NCI-H2029 treated with DMSO at 0.1 percent for 48 hours (cell line): ENCODE results near the gene DTWD1.
"Not testable (repeated sequence)": the region's sequence is repeated elsewhere in the genome, so short reads cannot be mapped to it uniquely, and the experiment has no call there.

Experiments
- DNase-seq: peaks from one replicate; lab custom pipeline; 2025; lab: John Stamatoyannopoulos, UW

DTWD1 gene

GRCh38 chr15:49620658-49621368, at the start of gene DTWD1, which contains the start of gene FAM227B:
Gene DTWD1 (plus strand): TSS chr15:49621048. CDS start chr15:49625168, 4,120 bp downstream.
Gene FAM227B (minus strand): TSS chr15:49620818. CDS start chr15:49615171, 5,647 bp downstream.
- DNase-seq: peak; percentile 37

- DNase-seq: no peak
Observed at GRCh38 chr15:49573421-49573820, 47.4 kb upstream of the DTWD1 start.

GRCh38 chr15:49589030-49589429, 31.8 kb upstream of the DTWD1 start:
- no peak for DNase-seq

GRCh38 chr15:49592829-49593316, 28.0 kb upstream of the DTWD1 start:
- DNase-seq: not testable (repeated sequence)

GRCh38 chr15:49604625-49605409, 16.0 kb upstream of the DTWD1 start:
- no peak for DNase-seq

- DNase-seq: no peak
Observed at GRCh38 chr15:49605588-49605987, 15.3 kb upstream of the DTWD1 start.

- no peak for DNase-seq
Observed at GRCh38 chr15:49606594-49606993, 14.3 kb upstream of the DTWD1 start.

GRCh38 chr15:49610157-49610918, 10.5 kb upstream of the DTWD1 start:
- DNase-seq: no peak

GRCh38 chr15:49612240-49612639, 8.6 kb upstream of the DTWD1 start:
- not testable (repeated sequence) for DNase-seq

- no peak for DNase-seq
Observed at GRCh38 chr15:49619226-49619625, 1.6 kb upstream of the DTWD1 start.

GRCh38 chr15:49620199-49620598, 649 bp upstream of the DTWD1 start:
- DNase-seq: no peak

GRCh38 chr15:49621401-49621811, 558 bp downstream of the DTWD1 start:
- no peak for DNase-seq

GRCh38 chr15:49621887-49622286, 1.0 kb downstream of the DTWD1 start:
- DNase-seq: no peak

GRCh38 chr15:49622561-49622960, 1.7 kb downstream of the DTWD1 start:
- no peak for DNase-seq

- DNase-seq: no peak
Observed at GRCh38 chr15:49624056-49624455, 3.2 kb downstream of the DTWD1 start.

GRCh38 chr15:49625460-49626036, 4.7 kb downstream of the DTWD1 start:
- no peak for DNase-seq

GRCh38 chr15:49627407-49627877, 6.6 kb downstream of the DTWD1 start:
- no peak for DNase-seq

- no peak for DNase-seq
Observed at GRCh38 chr15:49628379-49628778, 7.5 kb downstream of the DTWD1 start.

GRCh38 chr15:49637857-49638256, 17.0 kb downstream of the DTWD1 start:
- DNase-seq: no peak

GRCh38 chr15:49644364-49644794, 23.5 kb downstream of the DTWD1 start:
- peak; percentile 2 for DNase-seq

GRCh38 chr15:49645277-49645676, 24.4 kb downstream of the DTWD1 start:
- DNase-seq: no peak

- peak; percentile 6 for DNase-seq
Observed at GRCh38 chr15:49645941-49646340, 25.1 kb downstream of the DTWD1 start.
